HepG2 (cell line): Measurements from ENCODE around the gene FAM81A. TPM values are rescaled to one million over a fixed set of nuclear protein-coding genes. Genes with fewer than 3 reads are reported as not detected.

ENCODE experiments used
- ATAC-seq: fragments of 200-7000 bp; cut with Tn5 transposase; 3 replicates; pipeline ENCODE4 v1.9.1; 2020; ENCODE audit warnings: mild to moderate bottlenecking, moderate library complexity
- BruUV-seq: library from RNA; stranded (reverse); fragments of 400-500 nt; replicated peaks from 2 replicates; lab custom pipeline; 2021; lab: Mats Ljungman, UMichigan
- CTCF ChIA-PET: fragments of 300-600 bp; formaldehyde crosslinking; extraction: SDS; loops from one replicate; lab custom pipeline; 2021; ENCODE audit warnings: low total read pairs, inconsistent platforms, low intra/inter-chr PET ratio; lab: Yijun Ruan, JAX
- POLR2A ChIA-PET: fragments of 350-600 bp; sonication (Branson Sonifier 250); formaldehyde crosslinking; loops from one replicate; lab custom pipeline; 2020; ENCODE audit warnings: antibody characterized with exemption, inconsistent platforms; lab: Yijun Ruan, JAX
- DNase-seq: peaks from one replicate; pipeline ENCODE4 v3.0.0-alpha.2; 2015; ENCODE audit warnings: low spot score
- FAIRE-seq: peaks from 3 replicates; lab custom pipeline; 2011; peaks lifted over from hg19 to GRCh38; lab: Jason Lieb, UNC
- H2AFZ ChIP-seq: one replicate; pipeline ENCODE4 v1.6.1; 2011; ENCODE audit warnings: low read length, inconsistent platforms
- H3K27ac ChIP-seq: fragments of 300-600 bp; 3 replicates; pipeline ENCODE4 v1.8.0; 2011; ENCODE audit warnings: mixed run types, mild to moderate bottlenecking, mixed read lengths, low read length, inconsistent platforms; ENCODE audit not compliant: insufficient read depth; ENCODE audit errors: extremely low read length
- H3K27me3 ChIP-seq, 2 experiments: fragments of 200-600 bp in 1 of 2; 2 replicates in 1 of 2; 3 replicates in 1 of 2; pipeline versions ENCODE4 v1.6.0 to v1.8.0; 2011; ENCODE audit warnings: low read length in 2 of 2, mild to moderate bottlenecking in 2 of 2, moderate library complexity in 2 of 2, inconsistent platforms in 1 of 2; ENCODE audit not compliant: insufficient read depth in 2 of 2, control insufficient read depth in 1 of 2
- H3K36me3 ChIP-seq, 2 experiments: fragments of 200-600 bp in 1 of 2; replicated peaks in 1 of 2; 2 replicates in 1 of 2; 3 replicates in 1 of 2; pipeline versions ENCODE4 v1.5.1 to v1.8.0; 2011; ENCODE audit warnings: low read length in 2 of 2, inconsistent platforms in 1 of 2; ENCODE audit not compliant: insufficient read depth in 2 of 2, control insufficient read depth in 1 of 2
- H3K4me1 ChIP-seq: 2 replicates; pipeline ENCODE4 v1.5.1; 2012; ENCODE audit warnings: low read length, inconsistent platforms; ENCODE audit not compliant: insufficient read depth
- H3K4me2 ChIP-seq: 2 replicates; pipeline ENCODE4 v1.6.0; 2011; ENCODE audit warnings: low read depth, low read length, inconsistent platforms
- H3K4me3 ChIP-seq, 3 experiments: fragments of 200-600 bp in 1 of 3; sonication (generic), shearing (Covaris generic) in 1 of 3; replicated peaks in 1 of 3; 2 replicates each; pipeline ENCODE4 v1.5.1; 2011 to 2016; ENCODE audit warnings: low read length in 3 of 3, inconsistent platforms in 2 of 3, low read depth in 2 of 3, mild to moderate bottlenecking in 2 of 3, control low read depth in 1 of 3, mixed read lengths in 1 of 3; ENCODE audit not compliant: insufficient read depth in 1 of 3
- H3K79me2 ChIP-seq: one replicate; pipeline ENCODE4 v1.6.1; 2011; ENCODE audit warnings: low read length, inconsistent platforms; ENCODE audit not compliant: insufficient read depth
- H3K9ac ChIP-seq: 2 replicates; pipeline ENCODE4 v1.6.0; 2011; ENCODE audit warnings: mild to moderate bottlenecking, low read depth, low read length, inconsistent platforms; ENCODE audit not compliant: insufficient read depth
- H3K9me3 ChIP-seq: 2 replicates; pipeline ENCODE4 v1.5.1; 2012; ENCODE audit warnings: mild to moderate bottlenecking, low read length
- H4K20me1 ChIP-seq: 2 replicates; pipeline ENCODE4 v1.6.0; 2011; ENCODE audit warnings: inconsistent platforms, mild to moderate bottlenecking, low read length, moderate library complexity; ENCODE audit not compliant: insufficient read depth
- KDM5B ChIP-seq: sonication (generic); formaldehyde crosslinking; IDR thresholded peaks from 2 replicates; pipeline ENCODE4 v1.4.0; 2020; ENCODE audit warnings: missing genetic modification reagents, mild to moderate bottlenecking, borderline replicate concordance
- MTA1 ChIP-seq: sonication (generic); formaldehyde crosslinking; IDR thresholded peaks from 2 replicates; pipeline ENCODE4 v1.4.0; 2020; ENCODE audit warnings: missing genetic modification reagents, mild to moderate bottlenecking, borderline replicate concordance
- NCOA1 ChIP-seq: sonication (generic); formaldehyde crosslinking; IDR thresholded peaks from 2 replicates; pipeline ENCODE4 v1.9.0; 2021; ENCODE audit warnings: missing genetic modification reagents
- SNAPC4 ChIP-seq: sonication (generic); formaldehyde crosslinking; IDR thresholded peaks from 2 replicates; pipeline ENCODE4 v1.4.0; 2020; ENCODE audit warnings: mild to moderate bottlenecking, missing genetic modification reagents
- ZNF501 ChIP-seq: sonication (generic); formaldehyde crosslinking; IDR thresholded peaks from 2 replicates; pipeline ENCODE4 v1.5.1; 2020; ENCODE audit warnings: mild to moderate bottlenecking, moderate library complexity, missing genetic modification reagents
- ZNF543 ChIP-seq: sonication (generic); formaldehyde crosslinking; IDR thresholded peaks from 2 replicates; pipeline ENCODE4 v1.4.0; 2020; ENCODE audit warnings: mild to moderate bottlenecking, missing genetic modification reagents
- in situ Hi-C: cut with HindIII; loops from 2 replicates; pipeline ENCODE4 v1.10.0; 2017; ENCODE audit warnings: low pct_unique_long_range_greater_than_20kb; ENCODE audit not compliant: extremely low pct_ligation_motif_present
- intact Hi-C: fragments of 100-400 bp; cut with micrococcal nuclease; formaldehyde crosslinking; loops from one replicate; pipeline ENCODE4 v1.10.0; 2022; ENCODE audit not compliant: unreplicated experiment
- polyA plus RNA-seq, 8 experiments: library from polyadenylated mRNA; depleted of rRNA in 3 of 8; stranded (reverse) in 7 of 8; unstranded in 1 of 8; fragments of >200 nt; fragmentation: Illumina TruSeq in 4 of 8; extraction: Trizol in 4 of 8; gene quantifications; 2 replicates each; pipeline versions ENCODE4 v1.2.1 to v1.2.3, GENCODE V29; 2011 to 2016; ENCODE audit warnings: low read depth in 4 of 8, missing spikeins in 1 of 8, mixed read lengths in 1 of 8; ENCODE audit not compliant: insufficient read depth in 1 of 8
- total RNA-seq, 5 experiments: library from RNA; depleted of rRNA; stranded (reverse); fragments of >200 nt; fragmentation: Illumina TruSeq; extraction: Trizol; gene quantifications; 2 replicates each; pipeline ENCODE4 v1.2.3, GENCODE V29; 2016; ENCODE audit warnings: low read depth in 1 of 5

The FAM81A gene
- total and polyA plus RNA-seq, 2 of the 13 experiments (the other 11 are each of a cell fraction or from before 2014, with no cell fraction given) = 0.09 TPM; not detected in 1

DNA sequence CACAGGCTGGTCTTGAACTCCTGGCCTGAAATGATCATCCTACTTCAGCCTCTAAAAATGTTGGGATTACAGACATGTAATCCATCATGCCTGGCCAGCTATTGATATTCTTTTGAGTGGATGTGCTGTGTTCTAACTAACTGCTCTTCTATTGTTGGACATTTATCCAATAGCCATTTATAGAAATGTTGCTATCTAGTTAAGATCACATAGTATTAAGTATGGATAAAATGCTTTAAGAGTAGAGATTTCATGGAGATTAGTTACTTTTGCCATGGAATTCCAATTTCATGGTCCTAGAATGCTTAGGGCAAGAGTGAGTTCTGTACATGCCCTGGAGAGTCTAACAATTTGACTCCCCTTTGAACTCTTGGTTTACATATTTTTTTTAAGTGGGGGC is 10.9 kb downstream of the FAM81A start:
- Histone ChIP-seq H3K4me3 (no peak overlapping the region), H3K4me2 (no peak overlapping the region), H3K36me3 (no peaks in the 10 kb centered on the region), H3K9me3 (no peaks in the 10 kb centered on the region), H3K27ac (no peak overlapping the region), H3K9ac (no peak overlapping the region), H3K27me3 (peaks cover 2 to 4% of the 10 kb centered on the region in 2 experiments; a peak in 4 of 5 replicates), H4K20me1 (no peaks in the 10 kb centered on the region), H3K79me2 (no peaks in the 10 kb centered on the region), H3K4me1 (peaks cover 7% of the 10 kb centered on the region; the same call in 1 of the 2 replicates), H2AFZ (no peak overlapping the region)
- FAIRE-seq = no peak
- TF ChIP-seq MTA1 (CRISPR knock-in tag) (no peak), ZNF543 (CRISPR knock-in tag) (no peak), ZNF501 (no peak), NCOA1 (no peak), KDM5B (CRISPR knock-in tag) (no peak), SNAPC4 (CRISPR knock-in tag) (no peak)
- ATAC-seq = no peak
- intact Hi-C loops = no loop called here
- DNase-seq = no peak
- POLR2A ChIA-PET = no interaction called here
- in situ Hi-C loops = no loop called here
- BruUV-seq = no TSS peak
- CTCF ChIA-PET = no interaction called here
